GM18499 (cell line): Measurements from ENCODE around the gene TDP2.
"Not testable (repeated sequence)": the region's sequence is repeated elsewhere in the genome, so short reads cannot be mapped to it uniquely, and the experiment has no call there.

Source experiments
- ATAC-seq: cut with Tn5 transposase; IDR thresholded peaks from one replicate; pipeline ENCODE4 v1.9.1; 2021; ENCODE audit warnings: moderate number of reproducible peaks; ENCODE audit not compliant: insufficient read depth, unreplicated experiment

TDP2 gene

GRCh38 chr6:24666641-24667377 is at the start of gene TDP2, which contains the start of gene ACOT13:
TDP2 (minus strand) TSS chr6:24666899; CDS start chr6:24666862, 37 bp downstream.
ACOT13 (plus strand) TSS chr6:24667077; CDS start chr6:24667264, 187 bp downstream.
- ATAC-seq = peak; percentile 77

GRCh38 chr6:24710519-24711303 is 44.0 kb upstream of the TDP2 start:
- ATAC-seq = no peak

DNA sequence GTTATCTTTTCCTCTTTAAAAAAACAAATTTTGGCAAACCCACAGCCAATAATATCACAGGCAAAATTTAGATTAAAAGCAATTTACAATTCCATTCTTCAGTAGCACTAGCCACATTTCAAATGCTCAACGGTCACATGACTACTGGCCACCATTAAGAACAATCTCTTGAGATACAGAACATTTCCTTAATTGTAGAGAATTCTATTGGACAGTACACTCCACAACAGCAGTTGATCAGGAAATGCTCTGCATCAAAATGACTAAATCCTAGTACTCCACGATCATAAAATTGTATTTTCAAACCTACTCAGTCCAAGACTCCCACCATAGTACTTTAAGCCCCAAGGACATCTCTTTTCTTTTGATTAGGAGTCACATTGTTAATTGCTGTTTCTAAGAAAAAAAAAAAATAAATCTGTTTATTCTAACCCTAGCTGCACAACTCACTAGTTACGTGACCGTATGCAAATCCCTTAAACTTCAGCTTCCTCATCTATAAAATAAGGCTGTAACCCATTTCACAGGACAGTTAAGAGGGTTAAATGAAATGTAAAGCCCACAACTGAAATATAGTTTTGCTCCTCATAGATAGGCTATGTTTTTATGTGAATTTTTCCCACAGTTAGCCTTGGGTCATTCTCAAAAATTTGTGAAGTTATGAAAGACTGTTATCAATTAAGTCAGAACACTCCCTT is 42.5 kb upstream of the TDP2 start:
- ATAC-seq = no peak

- ATAC-seq = no peak
These were observed 41.9 kb upstream of the TDP2 start for GRCh38 chr6:24708612-24709011.

- ATAC-seq = no peak
These were observed 37.8 kb upstream of the TDP2 start for GRCh38 chr6:24704468-24704867.

DNA sequence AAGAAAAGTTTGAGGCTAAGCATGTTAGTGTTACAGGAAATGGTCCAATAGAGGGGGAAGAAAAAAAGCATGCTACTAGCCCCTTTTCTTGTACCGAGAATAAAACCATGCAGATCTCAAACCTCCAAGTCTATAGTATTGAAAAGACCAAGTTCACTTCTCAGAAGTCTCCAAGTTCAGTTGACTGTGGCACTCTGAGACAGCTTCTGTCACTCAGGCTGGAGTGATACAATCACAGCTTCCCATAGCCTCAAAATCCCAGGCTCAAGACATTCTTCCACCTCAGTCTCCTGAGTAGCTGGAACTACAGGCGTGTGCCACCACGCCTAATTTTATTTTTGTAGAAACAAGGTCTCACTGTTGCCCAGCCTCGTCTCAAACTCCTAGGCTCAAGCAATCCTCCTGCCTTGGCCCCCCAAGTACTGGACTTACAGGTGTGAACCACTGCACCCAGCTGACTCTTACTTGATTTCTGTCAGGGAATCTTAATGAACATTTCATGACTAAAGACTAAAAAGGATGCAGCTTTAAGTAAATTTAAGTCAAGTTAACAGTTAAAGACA is 36.1 kb upstream of the TDP2 start:
- ATAC-seq = no peak

DNA sequence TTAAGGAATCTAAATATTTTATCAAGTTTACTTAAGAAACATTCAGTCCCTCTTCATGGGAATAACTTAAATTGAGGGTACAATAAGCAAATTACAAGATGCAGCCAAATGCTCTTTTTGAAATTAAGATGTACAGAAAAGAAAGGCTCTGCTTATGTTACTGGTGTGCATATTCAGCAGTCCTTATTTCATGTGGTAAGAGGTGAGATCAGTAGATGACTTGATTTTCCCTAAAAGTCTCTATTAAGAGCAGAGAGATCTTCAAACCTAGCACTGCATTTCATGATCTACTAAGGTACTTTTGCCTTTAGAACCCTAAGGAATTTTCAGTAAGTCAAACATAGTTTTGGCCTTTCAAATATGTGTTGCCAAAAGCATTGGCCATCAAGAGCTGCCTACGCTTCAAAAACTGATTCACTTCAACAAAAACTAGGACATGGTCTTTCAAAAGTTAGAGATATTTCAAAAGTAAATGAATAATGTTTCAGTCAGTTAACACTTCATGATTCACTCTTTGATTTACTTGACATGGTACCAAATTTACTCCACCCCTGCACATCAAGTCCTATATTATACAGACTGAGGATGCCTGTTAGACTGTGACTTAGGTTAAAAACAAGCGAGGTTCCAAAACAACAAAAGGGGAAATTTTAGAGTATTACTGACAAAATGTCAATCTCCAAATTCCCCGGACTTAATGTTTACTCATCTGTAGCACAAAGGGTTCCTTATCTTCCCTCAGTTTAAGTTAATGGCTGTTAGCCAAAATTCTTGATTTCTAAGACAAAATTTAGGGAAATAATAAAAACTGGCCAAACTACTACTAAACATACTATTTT is 33.0 kb upstream of the TDP2 start:
- no peak for ATAC-seq

- no peak for ATAC-seq
These were observed 29.4 kb upstream of the TDP2 start for GRCh38 chr6:24696097-24696496.

- ATAC-seq = not testable (repeated sequence)
These were observed 28.9 kb upstream of the TDP2 start for GRCh38 chr6:24695635-24696034.

DNA sequence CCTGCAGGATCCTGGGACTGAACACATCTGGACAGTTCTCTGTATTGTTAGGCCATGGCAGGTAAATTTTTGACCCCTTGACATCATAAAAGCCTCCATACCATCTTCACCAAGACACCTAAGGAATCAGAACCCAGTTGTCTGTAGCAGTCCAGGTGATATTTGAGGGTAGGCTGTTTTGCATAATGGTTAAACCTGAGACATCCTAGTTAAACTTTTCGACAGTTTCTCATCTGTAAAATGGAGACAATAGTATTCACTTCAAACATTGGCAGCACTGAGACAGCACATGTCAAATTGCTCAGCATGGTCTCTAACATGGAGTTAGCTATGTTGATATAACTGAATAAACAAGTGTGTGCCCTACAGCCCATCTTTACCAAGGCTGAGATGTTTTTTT is 27.5 kb upstream of the TDP2 start:
- ATAC-seq = no peak

- ATAC-seq = no peak
These were observed 26.3 kb upstream of the TDP2 start for GRCh38 chr6:24692848-24693592.

DNA sequence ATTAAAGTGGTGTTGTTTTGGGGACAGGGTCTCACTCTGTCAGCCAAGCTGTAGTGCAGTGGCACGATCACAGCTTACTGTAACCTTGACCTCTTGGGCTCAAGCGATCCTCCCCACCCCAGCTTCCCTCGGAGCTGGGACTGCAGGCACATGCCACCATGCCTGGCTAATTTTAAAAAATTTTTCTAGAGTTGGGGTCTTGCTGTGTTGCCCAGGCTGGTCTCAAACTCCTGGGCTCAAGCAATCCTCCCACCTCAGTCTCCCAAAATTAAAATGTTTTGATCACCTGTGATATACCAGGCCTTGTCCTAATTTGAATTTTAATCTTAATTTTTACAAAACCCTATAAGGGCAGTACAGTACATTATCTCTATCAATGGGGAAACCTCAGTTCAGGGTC is 25.7 kb upstream of the TDP2 start:
- ATAC-seq = no peak

GRCh38 chr6:24692003-24692402 is 25.3 kb upstream of the TDP2 start:
- ATAC-seq = no peak

- no peak for ATAC-seq
These were observed 24.9 kb upstream of the TDP2 start for GRCh38 chr6:24691550-24691949.

DNA sequence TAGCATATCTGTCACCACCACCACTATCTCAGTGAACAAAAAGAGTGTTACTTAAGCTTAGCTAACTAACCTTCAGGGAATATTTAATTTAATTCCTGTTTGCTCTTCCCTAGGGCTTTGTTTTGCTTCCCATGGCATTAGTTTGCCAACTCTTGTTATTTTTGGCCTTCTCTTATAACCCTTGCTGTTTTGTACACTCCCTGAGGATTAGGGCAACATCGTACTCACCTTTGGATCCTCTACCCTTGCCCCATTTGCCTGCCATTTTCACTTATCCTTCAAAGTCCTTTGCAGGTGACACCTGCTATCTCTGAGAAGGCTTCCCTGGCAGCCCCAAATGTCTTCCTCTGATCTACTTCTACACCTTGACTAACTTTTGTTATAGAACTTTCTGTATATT is 23.9 kb upstream of the TDP2 start:
- no peak for ATAC-seq

GRCh38 chr6:24689964-24690363 is 23.3 kb upstream of the TDP2 start:
- no peak for ATAC-seq

GRCh38 chr6:24686946-24687345 is 20.2 kb upstream of the TDP2 start:
- ATAC-seq = no peak

DNA sequence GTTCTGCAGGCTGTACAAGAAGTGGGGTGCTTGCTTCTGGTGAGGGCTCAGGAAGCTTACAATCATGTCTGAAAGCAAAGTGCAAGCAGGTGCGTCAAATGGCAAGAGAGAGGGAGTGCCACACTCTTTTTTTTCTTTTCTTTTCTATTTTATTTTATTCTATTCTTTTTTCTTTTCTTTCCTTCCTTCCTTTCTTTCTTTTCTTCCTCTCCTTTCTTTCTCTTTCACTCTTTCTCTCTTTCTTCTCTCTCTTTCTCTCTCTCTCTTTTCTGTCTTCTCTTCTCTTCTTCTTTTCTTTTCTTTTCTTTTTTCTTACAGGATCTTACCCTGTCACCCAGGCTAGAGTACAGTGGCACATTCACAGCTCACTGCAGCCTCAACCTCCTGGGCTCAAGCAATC is 19.7 kb upstream of the TDP2 start:
- no peak for ATAC-seq
